K562 (cell line): ENCODE results near the gene CSRNP3. TPM values are rescaled to one million over a fixed set of nuclear protein-coding genes. Genes with fewer than 3 reads are reported as not detected.

ENCODE experiments used
- ATAC-seq: fragments of 200-7000 bp; cut with Tn5 transposase; 3 replicates; pipeline ENCODE4 v1.9.1; 2020; ENCODE audit warnings: moderate library complexity
- BruUV-seq: library from RNA; stranded (reverse); fragments of 400-500 nt; replicated peaks from 2 replicates; lab custom pipeline; 2021; lab: Mats Ljungman, UMichigan
- CTCF ChIA-PET: fragments of 300-600 bp; formaldehyde crosslinking; extraction: SDS; loops from one replicate; lab custom pipeline; 2021; ENCODE audit warnings: low intra/inter-chr PET ratio; lab: Yijun Ruan, JAX
- POLR2A ChIA-PET: fragments of 300-600, 350-650 bp; sonication (Branson Sonifier 250); formaldehyde crosslinking; extraction: SDS; loops from one replicate; lab custom pipeline; 2021; ENCODE audit warnings: antibody characterized with exemption, inconsistent platforms; lab: Yijun Ruan, JAX
- DNase-seq, 4 experiments: peaks; one replicate each; pipeline versions ENCODE4 v3.0.0 to v3.0.0-alpha.2; 2011 to 2018; ENCODE audit warnings: low spot score in 3 of 4, mixed read lengths in 3 of 4; ENCODE audit errors: extremely low read depth in 1 of 4
- FAIRE-seq: peaks from 2 replicates; lab custom pipeline; 2011; peaks lifted over from hg19 to GRCh38; lab: Jason Lieb, UNC
- H2AFZ ChIP-seq: 2 replicates; pipeline ENCODE4 v1.6.0; 2011; ENCODE audit warnings: low read depth, low read length, control low read depth, inconsistent platforms
- H3K27ac ChIP-seq: fragments of 200-600 bp; 3 replicates; pipeline ENCODE4 v1.8.0; 2011; ENCODE audit warnings: low read depth, mild to moderate bottlenecking, control low read depth, inconsistent platforms, low read length, moderate library complexity, mixed read lengths; ENCODE audit errors: extremely low read depth
- H3K27me3 ChIP-seq, 2 experiments: fragments of 300-600 bp in 1 of 2; 2 replicates in 1 of 2; 3 replicates in 1 of 2; pipeline versions ENCODE4 v1.6.0 to v1.8.0; 2011; ENCODE audit warnings: inconsistent platforms in 2 of 2, low read length in 2 of 2, mild to moderate bottlenecking in 1 of 2, mixed read lengths in 1 of 2, moderate library complexity in 1 of 2; ENCODE audit not compliant: control insufficient read depth in 2 of 2, insufficient read depth in 2 of 2
- H3K36me3 ChIP-seq: fragments of 300-600 bp; 3 replicates; pipeline ENCODE4 v1.8.0; 2011; ENCODE audit warnings: mild to moderate bottlenecking, low read length, inconsistent platforms; ENCODE audit not compliant: control insufficient read depth, insufficient read depth
- H3K4me1 ChIP-seq, 2 experiments: fragments of 200-600 bp in 1 of 2; replicated peaks in 1 of 2; 2 replicates in 1 of 2; 3 replicates in 1 of 2; pipeline versions ENCODE4 v1.5.1 to v1.8.0; 2011; ENCODE audit warnings: inconsistent platforms in 2 of 2, low read length in 2 of 2, mild to moderate bottlenecking in 1 of 2, mixed read lengths in 1 of 2, moderate library complexity in 1 of 2; ENCODE audit not compliant: control insufficient read depth in 2 of 2, insufficient read depth in 2 of 2
- H3K4me2 ChIP-seq: 2 replicates; pipeline ENCODE4 v1.6.1; 2011; ENCODE audit warnings: low read length, control low read depth, inconsistent platforms, mixed read lengths; ENCODE audit not compliant: insufficient read depth
- H3K4me3 ChIP-seq: fragments of 200-600 bp; sonication (generic), shearing (Covaris generic); 2 replicates; pipeline ENCODE4 v1.5.1; 2016; ENCODE audit warnings: control low read depth, inconsistent platforms
- H3K79me2 ChIP-seq: fragments of 200-600 bp; 3 replicates; pipeline ENCODE4 v1.8.0; 2011; ENCODE audit warnings: low read length, inconsistent platforms; ENCODE audit not compliant: control insufficient read depth, insufficient read depth
- H3K9ac ChIP-seq, 2 experiments: 2 replicates each; pipeline versions ENCODE4 v1.6.0 to v1.6.1; 2011; ENCODE audit warnings: low read depth in 2 of 2, low read length in 2 of 2, control low read depth in 1 of 2, inconsistent platforms in 1 of 2, mild to moderate bottlenecking in 1 of 2, mixed read lengths in 1 of 2; ENCODE audit not compliant: insufficient read depth in 1 of 2
- H3K9me1 ChIP-seq: one replicate; pipeline ENCODE4 v1.6.0; 2011; ENCODE audit warnings: inconsistent platforms, mild to moderate bottlenecking, low read length, moderate library complexity; ENCODE audit not compliant: control insufficient read depth, insufficient read depth
- H3K9me3 ChIP-seq: replicated peaks from 2 replicates; pipeline ENCODE4 v1.5.1; 2011; ENCODE audit warnings: low read depth, low read length, inconsistent platforms; ENCODE audit not compliant: control insufficient read depth, insufficient read depth
- H4K20me1 ChIP-seq: replicated peaks from 2 replicates; pipeline ENCODE4 v1.6.1; 2011; ENCODE audit warnings: low read length, inconsistent platforms, mixed read lengths; ENCODE audit not compliant: control insufficient read depth, insufficient read depth
- JUN ChIP-seq, 2 experiments: sonication (generic) in 1 of 2; formaldehyde crosslinking in 1 of 2; IDR thresholded peaks; 2 replicates each; pipeline versions ENCODE4 v1.6.1 to v1.8.0; 2012 to 2022; ENCODE audit warnings: borderline replicate concordance in 2 of 2, mild to moderate bottlenecking in 2 of 2, improper control_type of control experiment in 1 of 2, low read depth in 1 of 2, low read length in 1 of 2, missing genetic modification reagents in 1 of 2
- RFX1 ChIP-seq: fragments of 450-650 bp; IDR thresholded peaks from 2 replicates; pipeline ENCODE4 v1.6.1; 2016; ENCODE audit warnings: mild to moderate bottlenecking, moderate library complexity
- ZNF311 ChIP-seq: fragments of 250-450 bp; sonication (Bioruptor Pico); IDR thresholded peaks from 2 replicates; pipeline ENCODE4 v1.4.0; 2020; ENCODE audit warnings: mild to moderate bottlenecking, moderate library complexity
- WGBS: fragments of 100-300 bp; shearing (Covaris generic); methylation state at CpG from one replicate; pipeline ENCODE4 v1.1.6; 2016; ENCODE audit warnings: low coverage, mixed read lengths; ENCODE audit not compliant: insufficient coverage; ENCODE audit errors: missing lambda C conversion rate; 5-methylcytosine and 5-hydroxymethylcytosine counted together
- in situ Hi-C: fragments of 300-500 bp; cut with MboI; formaldehyde crosslinking; loops from 4 replicates; pipeline ENCODE4 v1.15.0; 2018; ENCODE audit warnings: inconsistent platforms, mixed read lengths
- intact Hi-C: fragments of 100-400 bp; cut with micrococcal nuclease; formaldehyde crosslinking; loops from 2 replicates; pipeline ENCODE4 v1.14.2; 2022
- polyA plus RNA-seq, 8 experiments: library from polyadenylated mRNA; depleted of rRNA in 4 of 8; stranded (reverse) in 5 of 8; unstranded in 3 of 8; fragments of >200 nt; fragmentation: Nextera tagmentation in 2 of 8; fragmentation: Illumina TruSeq in 1 of 8; extraction: Ambion mirVana in 2 of 8; extraction: Trizol in 1 of 8; gene quantifications; 2 replicates each; pipeline versions ENCODE4 v1.2.1 to v1.2.3, GENCODE V29; 2011 to 2014; ENCODE audit warnings: inconsistent platforms in 1 of 8, missing spikeins in 1 of 8
- total RNA-seq, 7 experiments: library from RNA; depleted of rRNA in 6 of 7; stranded (reverse); fragments of >200 nt in 6 of 7; fragmentation: Illumina TruSeq in 2 of 7; extraction: Trizol in 2 of 7; gene quantifications; 2 replicates each; pipeline versions ENCODE4 v1.2.1 to v1.2.3, GENCODE V29; 2011 to 2021; ENCODE audit warnings: low replicate concordance in 1 of 7
- TF ChIP-seq, protein P1 (sequence below): fragments of 250-450 bp; sonication (Bioruptor Pico); IDR thresholded peaks from 2 replicates; pipeline ENCODE4 v1.8.0; 2022; ENCODE audit warnings: moderate library complexity, mild to moderate bottlenecking, inconsistent platforms

The CSRNP3 gene
- total and polyA plus RNA-seq, 9 of the 15 experiments (the other 6 are each of a cell fraction or from before 2014, with no cell fraction given): not detected

- no peak for ATAC-seq
- no peak overlapping the region for H3K4me2 ChIP-seq
- CTCF ChIA-PET: no interaction called here
- intact Hi-C loops: no loop called here
- H3K79me2 ChIP-seq: no peaks in the 10 kb centered on the region
- H2AFZ ChIP-seq: no peak overlapping the region
- H3K9me3 ChIP-seq: no peaks in the 10 kb centered on the region
- no peaks in the 10 kb centered on the region for H3K9me1 ChIP-seq
- H4K20me1 ChIP-seq: no peaks in the 10 kb centered on the region
- no TSS peak for BruUV-seq
- H3K27me3 ChIP-seq: no peaks in the 10 kb centered on the region
- in situ Hi-C loops: no loop called here
- 0% methylated on average over 3 of the region's 3 CpGs for WGBS
- FAIRE-seq: no peak
- no peak overlapping the region for H3K9ac ChIP-seq
- TF ChIP-seq, protein P1, sequence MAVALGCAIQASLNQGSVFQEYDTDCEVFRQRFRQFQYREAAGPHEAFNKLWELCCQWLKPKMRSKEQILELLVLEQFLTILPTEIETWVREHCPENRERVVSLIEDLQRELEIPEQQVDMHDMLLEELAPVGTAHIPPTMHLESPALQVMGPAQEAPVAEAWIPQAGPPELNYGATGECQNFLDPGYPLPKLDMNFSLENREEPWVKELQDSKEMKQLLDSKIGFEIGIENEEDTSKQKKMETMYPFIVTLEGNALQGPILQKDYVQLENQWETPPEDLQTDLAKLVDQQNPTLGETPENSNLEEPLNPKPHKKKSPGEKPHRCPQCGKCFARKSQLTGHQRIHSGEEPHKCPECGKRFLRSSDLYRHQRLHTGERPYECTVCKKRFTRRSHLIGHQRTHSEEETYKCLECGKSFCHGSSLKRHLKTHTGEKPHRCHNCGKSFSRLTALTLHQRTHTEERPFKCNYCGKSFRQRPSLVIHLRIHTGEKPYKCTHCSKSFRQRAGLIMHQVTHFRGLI: no peak
- TF ChIP-seq ZNF311 (CRISPR knock-in tag): no peak
- no peaks in the 10 kb centered on the region for H3K36me3 ChIP-seq
- H3K4me3 ChIP-seq: no peak overlapping the region
- DNase-seq: no peak
- no peak overlapping the region for H3K27ac ChIP-seq
- no peaks in the 10 kb centered on the region for H3K4me1 ChIP-seq
- POLR2A ChIA-PET: no interaction called here
Measured at GRCh38 chr2:165436559-165436958, 32.9 kb upstream of the CSRNP3 start.

- no TSS peak for BruUV-seq
- no peak overlapping the region for H3K4me3 ChIP-seq
- 3% methylated on average over 1 of the region's 1 CpG for WGBS
- H2AFZ ChIP-seq: no peak overlapping the region
- no peaks in the 10 kb centered on the region for H4K20me1 ChIP-seq
- DNase-seq (no peak), ATAC-seq (no peak), FAIRE-seq (no peak)
- intact Hi-C loops: no loop called here
- POLR2A ChIA-PET: no interaction called here
- no peaks in the 10 kb centered on the region for H3K79me2 ChIP-seq
- no peaks in the 10 kb centered on the region for H3K9me1 ChIP-seq
- no peaks in the 10 kb centered on the region for H3K27me3 ChIP-seq
- CTCF ChIA-PET: no interaction called here
- no peak overlapping the region for H3K9ac ChIP-seq
- no peak overlapping the region for H3K27ac ChIP-seq
- H3K36me3 ChIP-seq: no peaks in the 10 kb centered on the region
- no peaks in the 10 kb centered on the region for H3K4me1 ChIP-seq
- TF ChIP-seq RFX1 (peak; percentile 61), JUN (IDR thresholded peaks at IDR 0.05; ENCODE audit: borderline replicate concordance, low read depth, low read length) (no peak), JUN (CRISPR knock-in tag; IDR thresholded peaks at IDR 0.05; ENCODE audit: borderline replicate concordance) (no peak)
- no peaks in the 10 kb centered on the region for H3K9me3 ChIP-seq
- in situ Hi-C loops: no loop called here
- H3K4me2 ChIP-seq: no peak overlapping the region
Measured at GRCh38 chr2:165440367-165440766, 29.1 kb upstream of the CSRNP3 start.
